H9 (cell line): ENCODE data around the gene ZPR1. TPM values are rescaled to one million over a fixed set of nuclear protein-coding genes. Genes with fewer than 3 reads are reported as not detected.
A peak's percentile ranks its signal among the peaks of the same experiment; 100 is the strongest.

ENCODE experiments used
- DNase-seq: peaks from one replicate; pipeline ENCODE4 v3.0.0-alpha.2; 2017
- H2AFZ ChIP-seq: one replicate; pipeline ENCODE4 v1.6.1; 2013; ENCODE audit warnings: mild to moderate bottlenecking, low read length, control low read depth, moderate library complexity
- H2AK5ac ChIP-seq: 2 replicates; pipeline ENCODE4 v1.6.1; 2013; ENCODE audit warnings: low read length, control low read depth, mixed read lengths; ENCODE audit not compliant: insufficient read length
- H2BK120ac ChIP-seq: one replicate; pipeline ENCODE4 v1.6.1; 2013; ENCODE audit warnings: low read depth, mild to moderate bottlenecking, low read length, control low read depth, inconsistent platforms; ENCODE audit not compliant: poor library complexity, severe bottlenecking
- H2BK12ac ChIP-seq: 2 replicates; pipeline ENCODE4 v1.6.1; 2013; ENCODE audit warnings: low read length, control low read depth, mixed read lengths, low read depth; ENCODE audit not compliant: insufficient read length
- H2BK15ac ChIP-seq: 2 replicates; pipeline ENCODE4 v1.6.1; 2013; ENCODE audit warnings: low read depth, low read length, control low read depth
- H2BK20ac ChIP-seq: one replicate; pipeline ENCODE4 v1.6.1; 2013; ENCODE audit warnings: low read depth, mild to moderate bottlenecking, low read length, control low read depth, inconsistent platforms; ENCODE audit not compliant: poor library complexity, severe bottlenecking
- H2BK5ac ChIP-seq: 2 replicates; pipeline ENCODE4 v1.6.1; 2013; ENCODE audit warnings: low read length, control low read depth, mixed read lengths; ENCODE audit not compliant: insufficient read length
- H3K14ac ChIP-seq: 2 replicates; pipeline ENCODE4 v1.6.1; 2013; ENCODE audit warnings: low read length, control low read depth; ENCODE audit not compliant: insufficient read depth
- H3K18ac ChIP-seq: 2 replicates; pipeline ENCODE4 v1.6.1; 2013; ENCODE audit warnings: low read depth, mild to moderate bottlenecking, mixed read lengths, low read length, control low read depth; ENCODE audit not compliant: insufficient read length
- H3K23ac ChIP-seq: 2 replicates; pipeline ENCODE4 v1.6.1; 2013; ENCODE audit warnings: low read length, control low read depth, mixed read lengths, low read depth; ENCODE audit not compliant: insufficient read length
- H3K23me2 ChIP-seq: 2 replicates; pipeline ENCODE4 v1.6.1; 2013; ENCODE audit warnings: low read depth, mild to moderate bottlenecking, mixed read lengths, low read length, control low read depth; ENCODE audit not compliant: insufficient read length, poor library complexity, severe bottlenecking
- H3K27ac ChIP-seq: 2 replicates; pipeline ENCODE4 v1.5.1; 2013; ENCODE audit warnings: low read length, control low read depth, mixed read lengths, low read depth; ENCODE audit not compliant: insufficient read length
- H3K27me3 ChIP-seq: 2 replicates; pipeline ENCODE4 v1.6.1; 2013; ENCODE audit warnings: low read length, control low read depth, inconsistent platforms; ENCODE audit not compliant: insufficient read depth
- H3K4ac ChIP-seq: 2 replicates; pipeline ENCODE4 v1.6.1; 2013; ENCODE audit warnings: low read depth, mild to moderate bottlenecking, control low read depth, inconsistent platforms, low read length, moderate library complexity
- H3K4me1 ChIP-seq: 2 replicates; pipeline ENCODE4 v1.6.1; 2013; ENCODE audit warnings: low read length, control low read depth, inconsistent platforms; ENCODE audit not compliant: insufficient read depth
- H3K4me2 ChIP-seq: 2 replicates; pipeline ENCODE4 v1.6.1; 2013; ENCODE audit warnings: low read length, control low read depth, mixed read lengths; ENCODE audit not compliant: insufficient read length, insufficient read depth
- H3K56ac ChIP-seq: 2 replicates; pipeline ENCODE4 v1.6.1; 2013; ENCODE audit warnings: low read depth, mild to moderate bottlenecking, mixed read lengths, low read length, control low read depth; ENCODE audit not compliant: insufficient read length
- H3K79me1 ChIP-seq: 2 replicates; pipeline ENCODE4 v1.6.1; 2013; ENCODE audit warnings: low read depth, mild to moderate bottlenecking, moderate library complexity, low read length, control low read depth, inconsistent platforms; ENCODE audit not compliant: insufficient read depth, poor library complexity, severe bottlenecking
- H3K79me2 ChIP-seq: 2 replicates; pipeline ENCODE4 v1.6.1; 2013; ENCODE audit warnings: low read length, control low read depth, inconsistent platforms; ENCODE audit not compliant: insufficient read depth
- H3K9ac ChIP-seq: 2 replicates; pipeline ENCODE4 v1.6.1; 2013; ENCODE audit warnings: low read length, control low read depth, mixed read lengths; ENCODE audit not compliant: insufficient read length; ENCODE audit errors: extremely low read depth
- H3K9me3 ChIP-seq: one replicate; pipeline ENCODE4 v1.6.1; 2013; ENCODE audit warnings: low read depth, low read length, inconsistent platforms; ENCODE audit not compliant: control insufficient read depth
- H3T11ph ChIP-seq: one replicate; pipeline ENCODE4 v1.6.1; 2013; ENCODE audit warnings: mild to moderate bottlenecking, low read length, control low read depth, inconsistent platforms
- H4K20me1 ChIP-seq: one replicate; pipeline ENCODE4 v1.6.1; 2013; ENCODE audit not compliant: control insufficient read depth, insufficient read length, insufficient read depth
- H4K5ac ChIP-seq: 2 replicates; pipeline ENCODE4 v1.6.1; 2013; ENCODE audit warnings: low read depth, mild to moderate bottlenecking, mixed read lengths, low read length, control low read depth; ENCODE audit not compliant: insufficient read length
- H4K8ac ChIP-seq: replicated peaks from 2 replicates; pipeline ENCODE4 v1.6.1; 2013; ENCODE audit warnings: low read length, control low read depth, mixed read lengths, low read depth; ENCODE audit not compliant: insufficient read length
- H4K91ac ChIP-seq: 2 replicates; pipeline ENCODE4 v1.6.1; 2013; ENCODE audit warnings: low read depth, mild to moderate bottlenecking, moderate library complexity, mixed read lengths, low read length, control low read depth; ENCODE audit not compliant: insufficient read length
- H3K27ac Mint-ChIP-seq, 3 experiments: 2 replicates in 2 of 3; 3 replicates in 1 of 3; pipeline ENCODE4 v1.8.0; 2020 to 2021; ENCODE audit warnings: mixed read lengths in 3 of 3, mild to moderate bottlenecking in 1 of 3, moderate library complexity in 1 of 3
- H3K27me3 Mint-ChIP-seq: 2 replicates; pipeline ENCODE4 v1.8.0; 2021; ENCODE audit warnings: low read depth, mild to moderate bottlenecking, moderate library complexity, mixed read lengths
- H3K36me3 Mint-ChIP-seq, 3 experiments: 2 replicates in 2 of 3; 3 replicates in 1 of 3; pipeline ENCODE4 v1.8.0; 2020 to 2021; ENCODE audit warnings: low read depth in 3 of 3, mixed read lengths in 3 of 3; ENCODE audit not compliant: insufficient read depth in 1 of 3
- H3K4me1 Mint-ChIP-seq, 2 experiments: 2 replicates each; pipeline ENCODE4 v1.8.0; 2020; ENCODE audit warnings: mixed read lengths in 2 of 2
- H3K4me3 Mint-ChIP-seq, 2 experiments: 2 replicates in 1 of 2; 3 replicates in 1 of 2; pipeline ENCODE4 v1.8.0; 2020 to 2021; ENCODE audit warnings: mild to moderate bottlenecking in 2 of 2, mixed read lengths in 2 of 2, moderate library complexity in 1 of 2
- H3K9me3 Mint-ChIP-seq, 2 experiments: 2 replicates in 1 of 2; 3 replicates in 1 of 2; pipeline ENCODE4 v1.8.0; 2020; ENCODE audit warnings: mild to moderate bottlenecking in 2 of 2, mixed read lengths in 2 of 2, moderate library complexity in 1 of 2
- WGBS: extraction: QIAGEN DNeasy Blood & Tissue Kit; methylation state at CpG from one replicate; pipeline ENCODE4 v1.1.7; 2013; ENCODE audit warnings: missing lambda C conversion rate, low lambda C conversion rate, mixed read lengths; ENCODE audit not compliant: insufficient read length; ENCODE audit errors: extremely low coverage; 5-methylcytosine and 5-hydroxymethylcytosine counted together
- total RNA-seq: library from RNA; stranded (reverse); gene quantifications from 2 replicates; pipeline ENCODE4 v1.2.1, GENCODE V29; 2021
- TF ChIP-seq, protein P1 (sequence below): fragments of 200-600 bp; sonication (generic); conservative IDR thresholded peaks from 3 replicates; pipeline ENCODE4 v1.8.0; 2021; ENCODE audit warnings: antibody characterized with exemption, mild to moderate bottlenecking

The ZPR1 gene
- total RNA-seq, 1 experiment from 2014 or later = 82.0 TPM

DNA sequence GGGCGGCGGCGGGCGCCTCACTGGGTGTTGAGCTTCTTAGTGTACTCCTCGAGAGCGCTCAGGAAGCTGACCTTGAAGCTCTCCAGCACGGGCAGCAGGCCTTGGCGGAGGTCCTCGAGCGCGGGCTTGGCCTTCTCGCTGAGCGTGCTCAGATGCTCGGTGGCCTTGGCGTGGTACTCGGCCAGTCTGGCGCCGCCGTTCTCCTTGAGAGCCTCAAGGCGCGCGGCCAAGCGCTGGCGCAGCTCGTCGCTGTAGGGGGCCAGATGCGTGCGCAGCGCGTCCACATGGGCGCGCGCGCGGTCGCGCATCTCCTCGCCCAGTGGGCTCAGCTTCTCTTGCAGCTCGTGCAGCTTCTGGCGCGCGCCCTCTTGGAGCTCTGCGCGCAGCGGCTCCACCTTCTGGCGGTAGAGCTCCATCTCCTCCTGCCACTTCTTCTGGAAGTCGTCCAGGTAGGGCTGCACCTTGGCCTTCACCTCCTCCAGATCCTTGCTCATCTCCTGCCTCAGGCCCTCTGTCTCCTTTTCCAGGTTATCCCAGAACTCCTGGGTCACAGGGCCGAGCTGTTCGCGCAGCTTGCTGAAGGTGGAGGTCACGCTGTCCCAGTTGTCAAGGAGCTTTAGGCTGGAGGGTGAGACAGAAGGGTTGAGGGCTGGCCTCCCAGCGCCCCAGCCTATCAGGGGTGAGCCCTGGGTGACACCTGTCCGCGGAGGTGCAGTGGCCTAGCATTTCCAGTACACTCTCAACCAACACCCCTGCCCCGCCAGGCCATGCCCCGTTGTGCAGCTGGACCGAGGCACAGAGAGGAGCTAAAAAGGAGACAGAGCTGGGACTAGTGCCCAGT is 48.2 kb upstream of the ZPR1 start:
- Histone ChIP-seq H3K79me2 (no peaks in the 10 kb centered on the region), H2AK5ac (no peak overlapping the region), H2BK20ac (no peak overlapping the region), H3K79me1 (no peaks in the 10 kb centered on the region), H4K20me1 (no peaks in the 10 kb centered on the region), H3K27ac (no peak overlapping the region), H2BK15ac (no peak overlapping the region), H3K4me2 (peak overlapping the region; percentile 74), H3K9me3 (no peaks in the 10 kb centered on the region), H3K4me1 (no peaks in the 10 kb centered on the region), H3K14ac (no peak overlapping the region), H3K4ac (no peak overlapping the region), H2BK12ac (no peak overlapping the region), H2AFZ (no peak overlapping the region), H3K23me2 (peaks cover 6% of the 10 kb centered on the region), H4K8ac (no peak overlapping the region), H3K23ac (no peak overlapping the region), H3K18ac (no peak overlapping the region), H4K91ac (no peak overlapping the region), H4K5ac (no peak overlapping the region), H2BK5ac (no peak overlapping the region), H3K9ac (no peak overlapping the region), H3K27me3 (no peaks in the 10 kb centered on the region), H3K56ac (no peak overlapping the region), H3T11ph (no peak overlapping the region), H2BK120ac (no peak overlapping the region)
- Mint-ChIP-seq H3K9me3 (peaks cover 3 to 5% of the 10 kb centered on the region in 2 experiments; a peak in 3 of 5 replicates), H3K4me1 (peaks cover 39% of the 10 kb centered on the region in 2 experiments), H3K36me3 (no peaks in the 10 kb centered on the region; a peak in 1 of 7 replicates), H3K27me3 (peaks cover 22% of the 10 kb centered on the region), H3K4me3 (peak overlapping the region; percentile 64 to 67), H3K27ac (no peak overlapping the region)
- whole genome bisulfite sequencing = no CpG with 5 or more reads among the region's 57 CpGs
- TF ChIP-seq, protein P1, sequence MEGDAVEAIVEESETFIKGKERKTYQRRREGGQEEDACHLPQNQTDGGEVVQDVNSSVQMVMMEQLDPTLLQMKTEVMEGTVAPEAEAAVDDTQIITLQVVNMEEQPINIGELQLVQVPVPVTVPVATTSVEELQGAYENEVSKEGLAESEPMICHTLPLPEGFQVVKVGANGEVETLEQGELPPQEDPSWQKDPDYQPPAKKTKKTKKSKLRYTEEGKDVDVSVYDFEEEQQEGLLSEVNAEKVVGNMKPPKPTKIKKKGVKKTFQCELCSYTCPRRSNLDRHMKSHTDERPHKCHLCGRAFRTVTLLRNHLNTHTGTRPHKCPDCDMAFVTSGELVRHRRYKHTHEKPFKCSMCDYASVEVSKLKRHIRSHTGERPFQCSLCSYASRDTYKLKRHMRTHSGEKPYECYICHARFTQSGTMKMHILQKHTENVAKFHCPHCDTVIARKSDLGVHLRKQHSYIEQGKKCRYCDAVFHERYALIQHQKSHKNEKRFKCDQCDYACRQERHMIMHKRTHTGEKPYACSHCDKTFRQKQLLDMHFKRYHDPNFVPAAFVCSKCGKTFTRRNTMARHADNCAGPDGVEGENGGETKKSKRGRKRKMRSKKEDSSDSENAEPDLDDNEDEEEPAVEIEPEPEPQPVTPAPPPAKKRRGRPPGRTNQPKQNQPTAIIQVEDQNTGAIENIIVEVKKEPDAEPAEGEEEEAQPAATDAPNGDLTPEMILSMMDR = peak; percentile 73
- peak; percentile 93 for DNase-seq
